Right ventricle myocardium inferior (tissue), 1 donor: ENCODE results near the gene PRMT9. TPM values are rescaled to one million over a fixed set of nuclear protein-coding genes. Genes with fewer than 3 reads are reported as not detected.

ENCODE experiments used
- ATAC-seq: fragments of 200-7000 bp; cut with Tn5 transposase; one replicate; pipeline ENCODE4 v1.9.1; 2020; ENCODE audit warnings: mild to moderate bottlenecking, moderate library complexity
- DNase-seq: peaks from one replicate; pipeline ENCODE4 v3.0.0; 2021; ENCODE audit errors: missing footprints
- intact Hi-C: fragments of 100-400 bp; cut with DNase I; formaldehyde crosslinking; loops from one replicate; pipeline ENCODE4 v1.11.0; 2022
- long read RNA-seq: library from polyadenylated mRNA; unstranded; transcript quantifications from one replicate; pipeline ENCODE4 v2.0.0, GENCODE V29; 2021
- total RNA-seq: library from RNA; stranded (reverse); fragmentation: NEBNext Ultra II Directional; extraction: Animal tissue kit (Norgen Biotek cat#: 25700); gene quantifications from one replicate; pipeline ENCODE4 v1.2.1, GENCODE V29; 2021
- donor health status: DM: no; HTN: yes; CAD: no; lungs with severe emphysema.

The PRMT9 gene
- total RNA-seq, result 4.2 TPM
- long read RNA-seq, partial matches to known transcripts, result 0 of 5 reads
- long read RNA-seq, other reads (novel, unspliced or antisense), result 1 of 5 reads

DNA sequence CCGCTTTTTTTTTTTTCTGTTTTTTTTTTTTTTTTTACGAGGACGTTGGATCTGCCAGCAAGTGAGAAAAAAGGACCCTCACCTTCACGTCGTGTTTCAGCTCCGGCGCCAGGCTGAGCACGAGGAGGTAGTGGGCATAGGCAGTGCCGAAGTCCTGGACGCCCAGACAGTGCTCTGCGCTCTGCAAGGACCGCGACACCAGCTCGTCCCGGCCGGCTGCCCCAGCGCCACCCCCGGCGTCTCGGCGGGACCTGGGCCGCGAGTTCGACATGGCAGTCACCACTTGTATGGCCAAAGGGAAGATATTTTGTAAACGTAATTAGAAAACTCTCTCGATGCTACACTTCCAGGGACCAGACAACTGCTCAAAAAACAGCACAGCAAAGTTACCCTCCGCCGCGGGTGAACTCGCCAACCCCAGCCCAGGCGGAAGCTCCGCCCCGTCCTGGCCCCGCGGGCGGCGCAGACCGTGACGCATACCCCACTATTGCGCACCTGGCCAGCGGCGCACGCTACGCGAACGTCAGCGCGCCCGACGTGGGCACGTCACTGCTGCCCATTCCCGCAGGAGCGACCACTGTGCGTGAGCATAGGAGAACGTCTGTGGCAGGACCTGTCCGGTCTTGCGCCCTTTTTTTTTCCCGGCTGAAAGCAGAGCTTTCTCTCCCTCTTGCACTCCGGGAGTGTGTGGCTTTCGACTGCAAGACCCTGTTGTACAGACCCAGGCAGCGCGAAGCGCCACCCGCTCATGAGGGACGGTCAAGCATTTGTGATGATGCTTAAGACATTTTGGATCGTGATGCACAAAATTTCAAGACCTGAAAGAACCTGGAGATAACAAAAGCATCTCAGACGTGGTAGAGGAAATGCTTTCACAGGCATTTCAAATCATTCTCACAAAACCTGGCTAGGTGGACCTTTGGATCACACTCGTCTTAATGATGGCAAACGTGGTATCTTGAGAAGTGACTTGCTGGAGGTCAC is at the start of gene PRMT9:
Gene PRMT9, minus strand, starts transcription at position 447 of the 984 bp plus-strand sequence. Its CDS starts 176 bp downstream, at position 271.
- DNase-seq (peak; percentile 96), ATAC-seq (peak; percentile 99)
- intact Hi-C loops, result no loop called here

DNA sequence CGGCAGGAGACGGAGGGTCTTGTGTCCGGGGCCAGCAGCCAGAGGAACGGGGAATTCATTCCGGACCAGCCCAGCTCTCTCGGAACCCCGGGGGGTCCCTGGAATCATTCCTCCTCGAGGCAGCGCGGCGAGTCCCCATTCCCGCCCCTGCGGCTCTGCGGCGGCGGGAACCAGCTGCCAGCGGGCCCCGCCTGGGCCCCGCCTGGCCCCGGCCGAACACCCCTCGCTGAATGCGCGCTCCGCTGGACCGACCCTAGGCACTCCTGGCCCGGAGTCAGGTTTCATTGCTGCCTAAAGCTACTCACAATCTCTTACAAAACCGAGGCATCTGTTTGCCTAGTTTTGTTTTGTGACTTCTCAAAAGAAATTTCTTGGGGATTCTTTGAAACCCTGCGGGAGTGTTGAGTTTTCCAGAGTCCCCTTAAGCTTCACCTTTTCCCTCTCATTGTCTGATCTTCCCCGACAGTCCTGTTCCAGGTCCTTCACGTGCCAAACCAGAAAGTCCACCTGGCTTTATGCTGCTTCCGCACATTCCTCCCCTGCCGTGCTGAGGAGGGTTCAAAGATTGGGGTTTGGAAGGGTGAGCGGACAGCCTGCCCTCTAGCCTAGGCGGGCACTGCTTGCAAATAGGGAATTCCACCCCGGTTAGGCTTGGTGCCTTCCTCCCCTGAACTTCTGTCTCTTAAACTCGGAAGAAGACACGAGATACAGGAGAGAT is 48.7 kb upstream of the PRMT9 start:
- ATAC-seq (peak; percentile 60), DNase-seq (peak; percentile 69)
- intact Hi-C loops, result loop anchor here (2.0 to 5.0 kb wide), 5 partner anchors 20 to 134 kb away; no protein-coding TSS in a partner anchor

DNA sequence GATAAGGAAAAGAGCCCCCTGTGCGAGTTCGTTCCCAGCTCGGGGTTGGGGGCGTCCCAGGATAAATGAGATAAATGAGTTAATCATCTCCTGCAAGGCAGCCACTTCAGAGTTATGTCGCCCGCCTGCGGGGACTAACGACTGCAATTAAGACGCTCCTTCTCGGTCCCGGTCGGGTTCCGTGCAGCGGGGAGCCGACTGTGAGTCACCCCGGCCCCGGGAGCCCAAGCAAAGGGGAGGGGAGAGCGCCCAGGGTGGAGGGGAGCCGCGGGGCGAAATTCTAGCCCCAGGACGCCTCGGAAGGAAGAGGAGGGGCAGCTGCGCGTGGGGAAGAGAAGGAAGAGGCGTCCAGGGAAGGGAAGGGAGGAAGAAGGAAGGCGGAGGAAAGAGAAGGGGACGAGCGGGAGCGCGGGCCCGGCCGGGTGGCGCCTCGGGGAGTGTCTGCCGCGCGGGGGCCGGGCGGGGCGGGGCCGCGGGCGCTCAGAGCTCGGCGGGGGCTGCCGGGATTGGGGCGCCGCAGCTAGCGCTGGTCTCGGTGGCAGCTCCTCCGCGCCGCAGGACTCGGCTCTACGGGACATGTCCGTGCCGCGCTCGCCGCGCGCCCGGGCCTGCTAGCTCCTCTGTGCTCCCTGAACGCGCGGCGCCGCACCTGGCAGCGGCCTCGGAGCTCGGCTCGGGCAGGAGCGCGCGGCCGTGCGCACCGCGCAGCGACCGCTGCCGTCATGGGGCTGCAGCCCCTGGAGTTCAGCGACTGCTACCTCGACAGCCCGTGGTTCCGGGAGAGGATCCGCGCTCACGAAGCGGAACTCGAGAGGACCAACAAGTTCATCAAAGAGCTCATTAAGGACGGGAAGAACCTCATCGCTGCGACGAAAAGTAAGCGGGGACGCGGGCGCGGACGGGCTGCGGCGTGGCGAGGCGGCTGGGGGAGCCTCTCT is 47.9 kb upstream of the PRMT9 start, which contains the start of gene ARHGAP10:
Gene ARHGAP10, plus strand, starts transcription at position 509 of the 938 bp plus-strand sequence. Its CDS starts 214 bp downstream, at position 723.
- DNase-seq, result peak; percentile 91
- ATAC-seq, result peak; percentile 82
- intact Hi-C loops, result loop anchor here (2.0 to 5.0 kb wide), 5 partner anchors 21 to 135 kb away; no protein-coding TSS in a partner anchor

DNA sequence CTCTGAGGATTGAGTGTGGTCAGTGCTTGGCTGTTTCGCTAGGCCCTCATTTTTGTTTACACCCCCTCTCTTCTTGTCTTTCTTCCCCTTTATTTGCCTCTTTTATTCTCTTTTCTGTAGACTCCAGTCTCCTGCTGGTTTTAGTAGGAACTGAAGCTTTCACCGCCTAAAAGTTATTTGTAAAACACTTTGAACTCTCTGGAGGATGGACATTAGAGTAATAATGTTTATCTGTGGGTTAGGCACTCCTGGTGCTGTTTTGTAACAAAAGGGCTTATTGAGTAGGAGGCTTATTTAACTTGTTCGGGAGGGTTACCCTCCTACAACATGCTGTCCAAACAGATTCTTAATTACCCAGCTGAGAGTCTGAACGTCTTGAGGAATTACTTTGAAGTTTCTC is 46.4 kb upstream of the PRMT9 start:
- DNase-seq (no peak), ATAC-seq (no peak)
- intact Hi-C loops, result loop anchor here (5.0 kb wide), 2 partner anchors 42 to 57 kb away; no protein-coding TSS in a partner anchor

DNA sequence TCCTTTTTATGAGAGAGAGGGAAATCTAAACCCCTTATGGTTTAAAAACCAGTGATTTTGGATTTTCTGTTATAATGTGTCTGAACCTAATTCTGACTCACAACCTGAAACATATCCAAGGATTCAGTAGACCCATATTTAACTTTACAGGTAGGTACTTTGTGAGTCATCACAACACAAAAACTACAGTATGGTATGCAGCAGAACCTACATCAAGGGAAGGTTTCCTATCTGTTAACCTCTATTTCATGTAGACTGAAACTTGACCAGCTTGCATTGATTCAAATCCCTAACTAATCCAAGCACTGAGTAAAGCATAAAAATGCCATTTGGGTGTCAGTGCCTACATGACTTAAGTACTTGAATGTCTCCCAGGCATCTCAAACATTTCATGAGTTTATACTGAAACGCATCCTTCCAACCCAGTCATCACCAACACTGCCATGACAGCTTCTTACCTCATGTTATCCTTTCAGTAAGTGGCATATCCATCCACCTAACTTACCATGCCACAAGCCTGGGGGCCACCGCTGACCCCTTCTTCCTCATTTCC is 43.6 kb upstream of the PRMT9 start:
- no peak for ATAC-seq
- intact Hi-C loops, result no loop called here

DNA sequence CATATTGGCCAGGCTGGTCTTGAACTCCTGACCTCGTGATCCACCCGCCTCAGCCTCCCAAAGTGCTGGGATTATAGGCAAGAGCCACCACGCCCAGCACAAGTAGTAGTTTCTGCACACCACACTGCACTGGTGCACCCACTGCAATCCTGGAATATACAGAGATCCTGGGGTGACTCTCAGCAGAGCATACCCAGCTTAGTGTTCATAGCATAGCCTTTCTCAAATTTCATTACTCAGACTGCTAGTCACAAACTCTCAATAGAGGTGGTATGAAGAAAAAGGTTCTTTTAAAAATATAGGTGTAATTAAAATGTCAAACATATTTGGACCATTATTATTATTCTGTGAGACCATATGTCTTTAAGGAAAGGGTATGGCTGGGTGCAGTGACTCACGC is 41.7 kb upstream of the PRMT9 start:
- intact Hi-C loops, result no loop called here
- DNase-seq (no peak), ATAC-seq (no peak)

More for the DNA sequence above, 43.6 kb upstream of the PRMT9 start:
- DNase-seq, result no peak

DNA sequence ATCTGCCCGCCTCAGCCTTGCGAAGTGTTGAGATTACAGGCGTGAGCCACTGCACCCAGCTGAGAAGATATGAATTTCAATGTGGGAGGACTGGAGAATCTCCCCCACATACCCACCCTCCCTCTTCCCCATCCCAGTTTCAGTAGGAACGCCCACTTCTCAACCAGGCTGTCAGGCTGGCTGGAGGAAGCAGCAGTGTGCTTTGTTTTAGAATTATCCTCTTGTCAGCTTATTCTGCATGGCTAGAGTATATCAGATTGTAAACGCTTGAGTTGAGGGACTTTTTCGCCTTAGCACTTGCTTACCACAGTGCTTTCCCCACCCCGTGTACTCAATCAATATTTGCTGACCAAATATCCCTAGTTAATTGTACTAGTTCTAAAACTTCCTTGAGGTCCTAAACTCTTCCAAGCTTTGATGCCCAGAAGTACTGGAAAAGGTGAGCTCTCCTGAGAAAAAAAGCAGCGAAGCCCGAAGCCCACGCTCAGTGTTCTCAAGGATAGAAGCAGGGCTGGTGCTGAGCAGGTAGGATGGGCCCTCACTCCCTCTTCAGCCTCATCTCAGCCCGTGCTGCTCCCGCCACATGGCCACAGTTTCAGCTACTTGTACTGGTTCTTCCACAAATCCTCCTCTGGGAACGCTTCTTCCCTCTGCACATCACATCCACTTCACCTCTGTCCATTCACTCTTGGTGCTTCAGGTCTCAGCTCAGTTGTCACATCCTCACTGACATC is 40.7 kb upstream of the PRMT9 start:
- ATAC-seq (no peak), DNase-seq (no peak)
- intact Hi-C loops, result no loop called here

DNA sequence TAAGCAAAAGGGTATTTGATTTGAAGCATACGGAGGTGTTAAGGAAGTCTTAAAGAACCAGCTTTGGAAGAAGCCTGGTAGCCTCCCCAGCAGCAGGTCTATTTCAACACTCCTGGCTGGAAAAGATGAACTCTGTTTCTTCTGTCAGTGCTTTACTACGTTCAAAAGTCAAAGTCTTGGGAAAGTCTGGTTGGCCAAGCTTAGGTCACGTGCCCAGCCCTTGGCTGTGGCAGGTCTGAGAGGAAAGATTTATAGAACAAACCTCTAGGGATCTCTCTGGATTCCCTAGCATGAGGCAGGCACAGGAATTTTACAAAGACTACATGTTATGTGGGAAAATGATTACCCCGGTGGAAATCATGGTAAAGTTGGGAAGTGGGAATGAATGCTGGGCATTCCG is 39.4 kb upstream of the PRMT9 start:
- ATAC-seq (no peak), DNase-seq (no peak)
- intact Hi-C loops, result no loop called here

DNA sequence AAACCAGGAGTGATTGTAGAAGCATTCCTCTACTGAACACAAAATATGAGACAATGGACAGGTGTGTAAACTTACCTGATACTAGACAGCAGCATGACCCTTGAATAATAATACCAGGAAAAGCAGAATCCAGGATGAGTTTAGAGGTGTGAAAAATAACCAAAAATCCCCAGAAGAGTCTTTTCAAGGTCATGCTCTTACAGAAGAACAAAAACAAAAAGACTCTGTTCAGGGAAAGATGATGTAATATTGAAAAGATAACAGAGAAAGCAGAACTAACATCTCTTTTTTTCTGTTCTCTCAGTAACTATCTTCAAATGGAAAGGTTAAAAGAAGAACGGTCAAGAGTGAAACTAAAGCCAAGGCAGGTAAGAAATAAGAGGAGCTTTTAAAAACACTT is 33.9 kb upstream of the PRMT9 start:
- intact Hi-C loops, result no loop called here
- ATAC-seq (no peak), DNase-seq (no peak)

DNA sequence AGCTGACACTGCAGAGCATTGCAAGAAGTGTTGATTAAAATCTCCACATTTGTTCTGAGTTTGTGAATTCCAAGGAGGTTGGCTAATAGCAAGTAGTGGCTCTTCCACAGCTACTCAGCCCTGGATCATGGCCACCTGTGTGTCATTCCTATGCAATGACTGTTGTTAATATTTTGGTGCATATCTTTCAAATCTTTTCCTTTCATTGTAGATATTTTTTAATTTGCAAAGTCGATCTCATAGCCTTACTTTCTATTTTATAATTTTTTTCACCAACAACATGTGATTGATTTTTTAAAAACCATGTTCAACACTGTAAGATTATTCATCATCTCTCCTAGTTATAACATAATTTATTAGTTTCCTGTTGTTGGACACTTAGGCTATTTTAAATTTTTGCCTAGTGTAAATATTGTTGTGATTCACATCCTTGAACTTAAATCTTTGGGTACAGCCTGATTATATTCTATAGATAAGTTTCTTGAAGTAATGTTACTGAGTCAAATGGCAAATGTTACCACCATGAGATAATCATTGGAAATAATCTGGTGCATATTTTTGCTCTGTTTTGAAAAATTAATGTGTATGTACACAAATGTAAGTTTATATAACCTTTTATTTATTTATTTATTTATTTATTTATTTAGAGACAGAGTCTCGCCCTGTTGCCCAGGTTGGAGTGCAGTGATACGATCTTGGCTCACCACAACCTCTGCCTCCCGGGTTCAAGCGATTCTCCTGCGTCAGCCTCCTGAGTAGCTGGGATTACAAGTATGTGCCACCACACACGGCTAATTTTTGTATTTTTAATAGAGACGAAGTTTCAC is 30.8 kb upstream of the PRMT9 start:
- ATAC-seq (peak; percentile 62), DNase-seq (no peak)
- intact Hi-C loops, result no loop called here

DNA sequence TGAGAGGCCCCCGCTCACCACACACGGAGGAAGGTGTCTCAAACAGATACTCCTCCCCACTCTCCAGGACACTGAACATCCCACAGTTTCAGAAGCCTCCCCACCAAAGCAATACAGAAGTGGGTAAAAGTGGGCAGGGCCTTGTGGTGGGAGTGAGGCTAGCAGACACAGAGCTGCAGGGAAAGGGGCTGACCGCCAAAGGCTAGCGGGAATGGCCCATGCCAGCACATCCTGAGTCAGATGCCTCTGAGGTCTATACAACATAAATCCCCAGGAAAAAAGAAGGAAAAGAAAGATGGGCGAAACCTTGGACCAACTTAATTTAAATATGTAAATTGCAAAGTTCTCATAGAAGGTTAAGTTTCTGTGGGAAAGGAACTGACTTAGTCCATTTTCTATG is 26.0 kb upstream of the PRMT9 start:
- ATAC-seq, result no peak
- intact Hi-C loops, result no loop called here
- no peak for DNase-seq

DNA sequence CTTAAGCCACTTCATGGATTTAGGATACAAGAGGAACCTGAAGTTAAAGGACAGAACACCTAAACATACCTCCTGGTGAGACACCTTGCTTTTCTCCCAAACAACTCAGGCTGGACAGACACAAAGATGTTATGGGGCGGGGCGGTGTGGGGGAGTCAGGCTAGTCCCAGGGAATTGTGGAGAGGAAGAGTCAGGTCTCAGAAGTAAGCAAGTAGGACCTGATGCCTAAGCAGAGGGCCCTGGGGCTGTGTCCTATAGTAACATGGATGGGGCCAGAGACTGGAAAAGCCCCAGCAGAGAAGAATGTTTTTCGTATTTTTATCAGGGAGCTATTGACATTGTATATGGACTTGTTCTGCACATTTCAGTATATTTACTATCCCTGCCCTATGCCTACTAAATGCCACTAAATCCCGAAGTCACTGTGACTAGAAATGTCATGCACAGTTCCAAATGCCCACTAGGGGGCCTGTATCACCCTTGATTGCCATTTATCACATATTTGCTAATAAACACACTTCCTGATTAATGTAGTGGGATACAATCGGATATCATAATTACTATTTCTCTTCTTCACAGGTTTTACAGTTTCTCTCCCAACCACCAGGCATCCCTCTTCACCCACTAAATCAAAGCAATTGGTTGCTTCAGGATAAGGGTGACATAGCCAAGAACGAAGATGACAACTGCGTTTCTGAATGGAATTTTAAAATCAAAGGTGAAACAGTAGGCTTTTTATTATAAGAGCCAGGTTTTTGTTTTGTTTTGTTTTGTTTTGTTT is 24.1 kb upstream of the PRMT9 start:
- DNase-seq, result no peak
- peak; percentile 78 for ATAC-seq
- intact Hi-C loops, result loop anchor here (1.0 kb wide), 1 partner anchor 158 kb away; no protein-coding TSS in a partner anchor

DNA sequence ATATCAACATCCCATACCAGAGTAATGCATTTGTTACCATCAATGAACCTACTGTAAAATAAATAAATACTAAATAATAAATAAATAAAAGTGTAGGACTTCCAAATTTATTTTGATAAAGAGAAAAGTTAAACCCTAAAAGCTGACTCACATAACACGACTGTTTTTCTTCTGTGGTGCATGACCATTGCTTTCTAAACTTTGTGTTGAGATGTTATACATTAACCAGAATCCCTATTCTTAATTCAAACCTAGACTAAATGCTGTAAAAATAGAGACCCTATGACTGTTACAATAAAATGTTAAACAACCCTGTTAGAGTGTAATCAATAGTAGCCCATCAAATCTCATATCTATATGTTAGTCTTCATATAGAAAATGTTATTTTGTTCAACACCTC is 20.9 kb upstream of the PRMT9 start:
- DNase-seq (no peak), ATAC-seq (no peak)
- intact Hi-C loops, result no loop called here

DNA sequence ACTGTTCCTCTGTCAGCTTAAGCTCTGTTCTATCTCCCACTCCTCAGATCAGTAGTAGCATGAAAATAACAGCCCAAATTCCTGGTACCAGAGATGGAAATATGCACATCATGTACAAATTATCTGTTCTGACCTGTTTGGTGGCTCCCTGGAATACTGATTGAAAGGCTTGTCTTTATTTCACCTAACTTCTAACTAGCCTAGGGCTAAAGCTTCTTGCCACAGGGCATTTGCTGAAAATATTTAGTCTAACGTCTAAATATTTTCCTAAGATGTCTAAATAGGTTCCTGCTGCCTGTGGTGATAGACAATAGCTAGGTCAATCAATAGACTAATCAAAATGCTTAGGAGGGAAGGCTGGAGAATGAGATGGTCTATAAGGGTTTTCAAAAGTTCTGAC is 12.9 kb upstream of the PRMT9 start:
- ATAC-seq (no peak), DNase-seq (no peak)
- intact Hi-C loops, result no loop called here

DNA sequence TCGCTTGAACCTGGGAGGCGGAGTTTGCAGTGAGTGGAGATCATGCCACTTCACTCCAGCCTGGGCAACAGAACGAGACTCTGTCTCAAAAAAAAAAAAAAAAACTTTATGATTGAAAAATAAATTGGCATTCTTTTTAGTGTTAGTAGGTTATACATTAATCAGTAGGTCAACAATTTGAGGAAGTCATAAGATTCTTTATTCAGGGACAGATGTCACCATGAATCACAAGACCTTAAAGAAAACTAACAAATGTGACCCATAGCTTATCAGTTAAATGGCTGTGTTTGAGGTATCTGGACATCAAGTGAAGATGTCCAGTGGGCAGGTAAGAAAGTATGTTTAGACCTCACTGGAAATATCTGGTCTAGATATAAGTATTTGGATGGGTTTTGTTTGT is 9.3 kb upstream of the PRMT9 start:
- ATAC-seq (no peak), DNase-seq (no peak)
- intact Hi-C loops, result no loop called here

DNA sequence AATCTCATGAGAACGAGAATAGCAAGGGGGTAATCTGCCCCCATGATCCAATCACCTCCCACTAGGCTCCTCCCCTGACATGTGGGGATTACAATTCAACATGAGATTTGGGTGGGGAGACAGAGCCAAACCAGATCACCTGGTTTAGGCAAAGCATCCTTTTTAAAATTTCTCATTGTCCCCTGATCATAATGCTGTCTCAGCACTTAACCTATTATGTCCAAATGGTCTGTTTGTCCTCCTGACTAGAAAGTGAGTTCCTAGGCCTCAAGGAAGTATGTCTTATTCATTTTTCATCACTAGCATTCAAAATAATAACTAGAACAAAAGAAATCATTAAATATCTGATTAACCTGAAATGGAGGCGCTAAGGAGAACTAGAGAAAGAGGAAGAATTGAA is 7.9 kb upstream of the PRMT9 start:
- intact Hi-C loops, result no loop called here
- ATAC-seq (no peak), DNase-seq (no peak)
